HFF-Myc (cell line): ENCODE measurements around the gene PRSS21.

Experiments
- DNase-seq: peaks from one replicate; pipeline ENCODE4 v3.0.0-alpha.2; 2011; ENCODE audit warnings: low read depth; ENCODE audit errors: extremely low read depth
- H3K4me3 ChIP-seq: replicated peaks from 2 replicates; pipeline ENCODE4 v1.5.1; 2011; ENCODE audit warnings: low read depth, mild to moderate bottlenecking, control low read depth, low read length
- CTCF ChIP-seq: IDR thresholded peaks from 2 replicates; pipeline ENCODE4 v1.5.1; 2012; ENCODE audit warnings: mild to moderate bottlenecking, low read depth, low read length, control low read depth; ENCODE audit errors: missing control alignments

Gene PRSS21

DNA sequence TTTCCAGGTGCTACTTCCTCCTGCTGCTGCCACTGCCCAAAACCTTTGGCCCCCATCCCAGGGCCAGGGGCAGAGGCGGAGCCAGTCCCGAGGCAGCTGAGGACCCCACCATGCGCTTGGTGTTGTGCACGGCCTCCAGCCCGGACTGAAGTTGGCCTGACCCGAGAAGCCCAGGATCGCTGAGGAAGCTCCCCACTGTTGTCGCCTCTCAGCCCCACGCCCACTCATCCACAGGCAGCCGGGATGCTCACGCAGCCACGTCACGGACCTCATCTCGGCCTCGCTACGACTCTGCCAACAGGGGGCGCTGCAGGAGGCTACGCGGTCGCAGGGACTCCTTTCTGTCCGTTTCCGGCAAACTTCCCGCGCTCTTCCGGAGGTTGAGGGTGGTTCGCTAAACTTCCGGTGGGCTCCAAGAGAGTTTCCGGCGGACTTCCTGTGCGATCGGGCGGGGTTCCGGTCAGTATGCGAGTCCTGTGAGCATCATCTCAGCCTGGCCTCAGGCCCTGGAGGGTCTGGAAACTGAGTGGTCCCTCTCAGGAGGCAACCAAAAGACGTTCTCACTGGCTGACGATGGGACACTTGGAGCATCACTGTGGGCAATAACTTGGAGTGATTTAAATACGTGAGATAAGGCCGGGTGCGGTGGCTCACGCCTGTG is 25.4 kb downstream of the PRSS21 start:
- no peak for DNase-seq
- H3K4me3 ChIP-seq = no peak overlapping the region
- TF ChIP-seq CTCF = peak; percentile 75

DNA sequence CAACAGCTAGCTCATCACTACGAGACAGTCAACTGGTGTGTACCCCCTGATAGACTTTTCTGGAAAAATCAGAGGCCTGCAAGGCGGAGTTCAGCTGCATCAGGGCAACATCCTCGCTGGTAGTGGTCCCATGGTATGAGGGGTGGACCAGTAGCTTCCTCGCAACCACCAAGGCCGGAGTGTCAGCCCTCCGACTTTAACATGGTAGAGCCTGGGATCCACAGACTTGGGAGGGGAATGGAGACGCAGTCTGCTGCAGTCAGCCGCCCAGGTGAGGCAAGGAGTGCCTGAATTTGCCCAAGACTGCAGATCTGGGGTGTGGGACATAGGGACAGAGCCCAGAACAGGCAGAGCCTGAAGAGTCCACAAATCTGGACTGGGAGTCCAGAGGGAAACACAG is 26.5 kb downstream of the PRSS21 start:
- TF ChIP-seq CTCF = no peak
- DNase-seq = no peak
- H3K4me3 ChIP-seq = no peak overlapping the region

- DNase-seq = no peak
- no peak for TF ChIP-seq CTCF
- H3K4me3 ChIP-seq = no peak overlapping the region
Measured at GRCh38 chr16:2845116-2845515, 28.1 kb downstream of the PRSS21 start.

DNA sequence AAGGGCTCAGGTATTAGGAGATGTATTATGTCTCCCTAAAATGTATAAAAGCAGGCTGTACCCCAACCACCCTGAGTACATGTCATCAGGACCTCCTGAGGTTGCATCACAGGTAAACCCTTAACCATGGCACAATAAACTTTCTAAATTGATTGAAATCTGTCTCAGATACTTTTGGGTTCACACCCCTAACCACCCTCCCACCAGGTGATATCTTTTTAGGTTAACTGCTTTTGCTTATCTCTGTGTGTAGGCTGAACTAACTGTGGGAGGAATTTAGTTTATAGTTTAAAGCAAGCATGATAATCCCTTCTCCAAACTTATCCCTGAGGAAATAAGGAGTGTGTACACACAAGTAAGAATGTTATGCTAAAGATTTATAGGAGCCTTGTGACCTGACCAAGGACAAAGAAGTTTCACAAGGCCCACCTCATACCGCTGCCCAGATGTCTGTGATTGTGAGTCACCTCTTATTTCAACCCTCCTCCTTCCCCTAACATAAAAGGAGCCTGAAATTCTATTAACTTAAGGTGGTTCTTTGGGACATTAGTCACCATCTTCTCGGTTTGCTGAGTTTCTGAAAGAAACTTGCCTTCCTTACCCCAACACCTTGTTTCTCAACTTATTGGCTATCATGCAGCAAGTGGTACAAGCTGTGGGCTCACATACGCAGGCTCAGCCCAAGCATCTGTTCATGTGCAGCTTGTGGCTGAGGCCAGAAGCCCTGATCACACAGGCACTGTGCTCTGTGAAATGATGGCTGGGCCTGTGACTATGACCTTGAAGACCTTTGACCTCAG is 29.7 kb downstream of the PRSS21 start:
- no peak for TF ChIP-seq CTCF
- DNase-seq = no peak
- no peak overlapping the region for H3K4me3 ChIP-seq

DNA sequence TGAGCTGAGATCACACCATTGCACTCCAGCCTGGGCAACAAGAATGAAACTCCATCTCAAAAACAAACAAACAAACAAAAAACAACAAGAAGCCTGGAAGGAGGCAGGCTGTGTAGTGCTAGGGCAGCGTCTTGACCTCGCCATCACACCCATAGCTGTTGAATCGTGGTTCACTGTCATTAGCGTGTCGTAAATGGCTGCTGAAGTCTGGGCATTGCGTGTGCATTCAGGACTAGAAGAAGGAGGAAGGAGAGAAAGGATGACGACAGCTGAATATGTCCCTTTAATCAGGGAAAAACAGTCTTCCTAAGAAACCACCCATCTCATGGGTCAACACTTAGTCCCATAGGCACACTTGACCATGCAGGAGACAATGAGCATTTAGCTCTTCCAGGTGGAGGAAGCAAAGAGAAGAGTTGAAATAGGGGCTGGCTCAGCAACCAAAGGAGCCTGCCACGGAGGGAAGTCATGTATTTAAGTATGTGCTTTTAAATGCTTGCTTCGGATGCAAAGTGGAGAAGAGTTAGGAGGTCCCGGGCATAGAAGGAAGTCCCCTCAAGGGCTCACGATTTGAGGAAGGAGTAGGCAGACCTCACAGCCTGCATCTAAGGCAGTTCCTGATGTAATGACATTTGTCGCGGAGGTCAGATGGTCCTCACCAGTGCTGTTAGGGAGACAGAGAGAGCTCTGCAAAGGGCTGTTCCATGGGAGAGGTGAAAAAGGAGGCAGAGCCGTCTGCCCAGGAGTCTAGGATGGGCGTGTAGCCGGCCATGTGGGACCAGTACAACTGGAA is 32.1 kb downstream of the PRSS21 start:
- H3K4me3 ChIP-seq = no peak overlapping the region
- no peak for TF ChIP-seq CTCF
- no peak for DNase-seq

GRCh38 chr16:2852003-2852730 is 35.1 kb downstream of the PRSS21 start:
- no peak for TF ChIP-seq CTCF
- no peak for DNase-seq
- H3K4me3 ChIP-seq = no peak overlapping the region
